ENCODE measurements around the gene ANKMY2. TPM values are rescaled to one million over a fixed set of nuclear protein-coding genes. Genes with fewer than 3 reads are reported as not detected.

Gene ANKMY2
- total RNA-seq, 6 experiments from 2014 or later = 4.2 to 7.1 (median 4.7) TPM

GRCh38 chr7:16592395-16592794 lies 53.2 kb downstream of the ANKMY2 start:
- ATAC-seq (peak in 1 of 4 donors; percentile 30), DNase-seq (no peak)
- Histone ChIP-seq H3K27ac (no peak overlapping the region), H3K4me1 (no peaks in the 10 kb centered on the region), H3K27me3 (no peaks in the 10 kb centered on the region), H3K4me3 (no peak overlapping the region), H3K9me3 (no peaks in the 10 kb centered on the region), H3K36me3 (no peaks in the 10 kb centered on the region)
- TF ChIP-seq CTCF (IDR thresholded peaks at IDR 0.05) (no peak), POLR2A (IDR thresholded peaks at IDR 0.05) (no peak)
- intact Hi-C loops (cut with DNase I) = no loop called here
- 42% methylated on average over 2 of the region's 3 CpGs for WGBS (ENCODE audit: insufficient coverage, low coverage, low lambda C conversion rate, missing lambda C conversion rate)

- Histone ChIP-seq H3K36me3 (no peaks in the 10 kb centered on the region), H3K27ac (no peak overlapping the region), H3K4me3 (no peak overlapping the region), H3K27me3 (no peaks in the 10 kb centered on the region), H3K4me1 (no peaks in the 10 kb centered on the region), H3K9me3 (no peaks in the 10 kb centered on the region)
- ATAC-seq = no peak
- WGBS (ENCODE audit: insufficient coverage, low coverage, low lambda C conversion rate, missing lambda C conversion rate) = 8% methylated on average over 1 of the region's 1 CpG
- intact Hi-C loops (cut with DNase I) = no loop called here
- TF ChIP-seq POLR2A (IDR thresholded peaks at IDR 0.05) = no peak
- no peak for TF ChIP-seq CTCF (IDR thresholded peaks at IDR 0.05)
- DNase-seq = no peak
These were observed 55.1 kb downstream of the ANKMY2 start for GRCh38 chr7:16590424-16590823.

- no peaks in the 10 kb centered on the region for H3K36me3 ChIP-seq
- H3K4me3 ChIP-seq = no peak overlapping the region
- intact Hi-C loops (cut with DNase I) = no loop called here
- WGBS (ENCODE audit: insufficient coverage, low coverage, low lambda C conversion rate, missing lambda C conversion rate) = 57% methylated on average over 2 of the region's 2 CpGs
- TF ChIP-seq POLR2A (IDR thresholded peaks at IDR 0.05) = no peak
- no peak for TF ChIP-seq CTCF (IDR thresholded peaks at IDR 0.05)
- no peak for DNase-seq
- H3K27ac ChIP-seq = no peak overlapping the region
- ATAC-seq = no peak
- no peaks in the 10 kb centered on the region for H3K4me1 ChIP-seq
- H3K9me3 ChIP-seq = no peaks in the 10 kb centered on the region
- H3K27me3 ChIP-seq = no peaks in the 10 kb centered on the region
These were observed 55.7 kb downstream of the ANKMY2 start for GRCh38 chr7:16589881-16590280.

GRCh38 chr7:16587790-16588189 lies 57.8 kb downstream of the ANKMY2 start:
- ATAC-seq (no peak), DNase-seq (no peak)
- Histone ChIP-seq H3K27me3 (no peaks in the 10 kb centered on the region), H3K36me3 (no peaks in the 10 kb centered on the region), H3K4me3 (no peak overlapping the region), H3K4me1 (no peaks in the 10 kb centered on the region), H3K27ac (no peak overlapping the region), H3K9me3 (no peaks in the 10 kb centered on the region)
- 62% methylated on average over 6 of the region's 6 CpGs for WGBS (ENCODE audit: insufficient coverage, low coverage, low lambda C conversion rate, missing lambda C conversion rate)
- TF ChIP-seq POLR2A (IDR thresholded peaks at IDR 0.05) = no peak
- TF ChIP-seq CTCF (IDR thresholded peaks at IDR 0.05) = no peak
- intact Hi-C loops (cut with DNase I) = no loop called here

GRCh38 chr7:16587129-16587528 lies 58.4 kb downstream of the ANKMY2 start:
- TF ChIP-seq POLR2A (IDR thresholded peaks at IDR 0.05) (no peak), CTCF (IDR thresholded peaks at IDR 0.05) (no peak)
- Histone ChIP-seq H3K27me3 (no peaks in the 10 kb centered on the region), H3K9me3 (no peaks in the 10 kb centered on the region), H3K4me3 (no peak overlapping the region), H3K4me1 (no peaks in the 10 kb centered on the region), H3K36me3 (no peaks in the 10 kb centered on the region), H3K27ac (no peak overlapping the region)
- WGBS (ENCODE audit: insufficient coverage, low coverage, low lambda C conversion rate, missing lambda C conversion rate) = 79% methylated on average over 3 of the region's 3 CpGs
- intact Hi-C loops (cut with DNase I) = no loop called here
- DNase-seq = no peak
- no peak for ATAC-seq

Measured in right lobe of liver (tissue), 6 donors.